ENCODE data around the gene SAPCD2.

- TF ChIP-seq CTCF (IDR thresholded peaks at IDR 0.05; ENCODE audit: low read depth, low read length, poor library complexity, severe bottlenecking) (no peak), EZH2phosphoT487 (IDR thresholded peaks at IDR 0.05; ENCODE audit: borderline replicate concordance, low read length) (no peak)
These were observed 21.5 kb downstream of the SAPCD2 start for GRCh38 chr9:137048655-137049543.
